ENCODE results near the gene NECTIN4.
"Not testable (repeated sequence)": the region's sequence is repeated elsewhere in the genome, so short reads cannot be mapped to it uniquely, and the experiment has no call there.

Gene NECTIN4

GRCh38 chr1:161089251-161089924 lies at the start of gene NECTIN4:
Gene NECTIN4 (minus strand): TSS chr1:161089558. CDS start chr1:161089296, 262 bp downstream.
- no peak for DNase-seq (ENCODE audit: low read depth)

GRCh38 chr1:161138431-161138830 lies 49.1 kb upstream of the NECTIN4 start:
- no peak for DNase-seq (ENCODE audit: low read depth)

- no peak for DNase-seq (ENCODE audit: low read depth)
Measured at GRCh38 chr1:161137881-161138280, 48.5 kb upstream of the NECTIN4 start.

GRCh38 chr1:161133220-161133740 lies 43.9 kb upstream of the NECTIN4 start:
- DNase-seq (ENCODE audit: low read depth): no peak

- DNase-seq (ENCODE audit: low read depth): peak; percentile 98
Measured at GRCh38 chr1:161132410-161133219, 43.3 kb upstream of the NECTIN4 start, which contains the start of gene DEDD. Gene DEDD (minus strand): TSS chr1:161132667. CDS start chr1:161124462, 8,205 bp downstream.

- peak; percentile 39 for DNase-seq (ENCODE audit: low read depth)
Measured at GRCh38 chr1:161131523-161132409, 42.4 kb upstream of the NECTIN4 start.

- no peak for DNase-seq (ENCODE audit: low read depth)
Measured at GRCh38 chr1:161130266-161130665, 40.9 kb upstream of the NECTIN4 start.

GRCh38 chr1:161128591-161129420 lies 39.4 kb upstream of the NECTIN4 start:
- DNase-seq (ENCODE audit: low read depth): no peak

GRCh38 chr1:161127649-161128048 lies 38.3 kb upstream of the NECTIN4 start:
- no peak for DNase-seq (ENCODE audit: low read depth)

GRCh38 chr1:161122967-161123366 lies 33.6 kb upstream of the NECTIN4 start:
- DNase-seq (ENCODE audit: low read depth): no peak

- DNase-seq (ENCODE audit: low read depth): no peak
Measured at GRCh38 chr1:161121834-161122233, 32.5 kb upstream of the NECTIN4 start.

- DNase-seq (ENCODE audit: low read depth): no peak
Measured at GRCh38 chr1:161121042-161121650, 31.8 kb upstream of the NECTIN4 start.

- peak; percentile 76 for DNase-seq (ENCODE audit: low read depth)
Measured at GRCh38 chr1:161119092-161119903, 29.9 kb upstream of the NECTIN4 start.

GRCh38 chr1:161117759-161118581 lies 28.6 kb upstream of the NECTIN4 start, which contains the start of the genes NIT1 and PFDN2:
Gene NIT1 (plus strand): TSS chr1:161118105. CDS start chr1:161118177, 72 bp downstream.
Gene PFDN2 (minus strand): TSS chr1:161118037. CDS start chr1:161118026, 11 bp downstream.
- DNase-seq (ENCODE audit: low read depth): peak; percentile 80

GRCh38 chr1:161115961-161116360 lies 26.6 kb upstream of the NECTIN4 start:
- DNase-seq (ENCODE audit: low read depth): not testable (repeated sequence)

GRCh38 chr1:161115132-161115711 lies 25.9 kb upstream of the NECTIN4 start:
- peak; percentile 79 for DNase-seq (ENCODE audit: low read depth)

- DNase-seq (ENCODE audit: low read depth): no peak
Measured at GRCh38 chr1:161114556-161114955, 25.2 kb upstream of the NECTIN4 start.

GRCh38 chr1:161113915-161114314 lies 24.6 kb upstream of the NECTIN4 start:
- DNase-seq (ENCODE audit: low read depth): no peak

Measured in fibroblast of gingiva (primary cell).